Amniotic epithelial cell (primary cell): ENCODE results near the gene BCL7C.
"Not testable (repeated sequence)": the region's sequence is repeated elsewhere in the genome, so short reads cannot be mapped to it uniquely, and the experiment has no call there.

ENCODE experiments used
- DNase-seq: peaks from one replicate; pipeline ENCODE4 v3.0.0-alpha.2; 2010; ENCODE audit warnings: low read depth

BCL7C gene

DNA sequence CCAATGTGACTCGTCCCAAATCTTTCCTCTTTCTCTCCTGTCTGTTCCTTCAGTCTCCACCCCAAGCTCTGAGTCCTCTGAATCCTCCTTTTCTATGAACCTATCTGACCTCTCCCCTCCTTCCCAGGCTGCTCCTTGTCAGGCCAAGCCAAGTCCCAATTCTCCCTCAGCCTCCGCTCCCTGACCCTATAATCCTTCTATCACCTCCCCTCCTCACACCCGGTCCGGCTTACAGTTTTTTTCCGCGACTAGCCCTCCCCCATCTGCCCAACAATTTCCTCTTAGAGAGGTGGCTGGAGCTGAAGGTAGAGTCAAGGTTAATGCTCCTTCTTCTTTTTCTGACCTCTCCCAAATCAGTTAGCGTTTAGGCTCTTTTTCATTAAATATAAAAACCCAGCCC, 33.1 kb downstream of the BCL7C start:
- not testable (repeated sequence) for DNase-seq

DNA sequence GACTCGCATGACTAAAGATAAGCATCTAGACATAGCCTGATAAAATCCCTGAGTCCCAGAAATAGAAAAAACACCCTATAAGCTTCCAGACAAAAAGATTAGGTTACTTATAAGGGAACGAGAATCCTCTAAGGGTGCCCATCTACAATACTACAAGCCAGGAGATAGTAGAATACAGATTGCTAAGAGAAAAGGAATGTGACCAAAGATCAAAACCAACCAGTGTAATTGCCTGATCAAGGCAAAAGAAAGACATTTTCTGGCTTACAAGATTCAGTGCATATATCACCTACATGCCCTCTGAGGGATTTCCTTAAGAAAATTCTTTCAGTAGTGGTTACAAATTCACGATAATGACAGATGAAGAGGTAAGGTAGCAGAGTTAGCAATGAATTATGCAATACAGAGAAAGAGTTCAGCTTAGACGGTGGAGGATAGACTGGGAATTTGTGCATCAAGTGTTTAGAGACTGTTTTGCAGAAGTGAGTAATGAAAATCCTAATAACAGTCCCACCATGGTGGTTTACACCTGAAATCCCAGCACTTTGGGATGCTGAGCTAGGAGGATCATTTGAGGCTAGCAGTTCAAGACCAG, 35.0 kb downstream of the BCL7C start:
- DNase-seq: peak; percentile 23

DNA sequence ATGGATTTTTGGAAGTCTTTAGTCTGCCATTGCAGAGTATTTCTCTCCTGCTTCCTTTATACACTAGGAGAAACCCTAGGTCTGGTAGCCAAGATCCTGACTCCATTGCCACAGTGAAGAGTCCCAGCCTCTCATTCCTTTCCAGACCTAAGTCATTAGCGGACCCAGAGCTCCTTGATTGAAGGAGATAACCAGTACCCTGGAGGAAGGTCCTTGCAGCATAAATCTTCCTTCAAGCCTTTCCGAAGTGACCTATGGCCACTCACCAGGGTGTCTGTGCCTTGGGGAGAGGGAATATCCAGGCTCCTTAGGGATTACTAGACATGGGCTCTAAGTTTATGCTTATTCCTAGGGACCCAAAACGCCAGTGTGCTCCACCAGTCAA, 35.8 kb downstream of the BCL7C start:
- no peak for DNase-seq

DNA sequence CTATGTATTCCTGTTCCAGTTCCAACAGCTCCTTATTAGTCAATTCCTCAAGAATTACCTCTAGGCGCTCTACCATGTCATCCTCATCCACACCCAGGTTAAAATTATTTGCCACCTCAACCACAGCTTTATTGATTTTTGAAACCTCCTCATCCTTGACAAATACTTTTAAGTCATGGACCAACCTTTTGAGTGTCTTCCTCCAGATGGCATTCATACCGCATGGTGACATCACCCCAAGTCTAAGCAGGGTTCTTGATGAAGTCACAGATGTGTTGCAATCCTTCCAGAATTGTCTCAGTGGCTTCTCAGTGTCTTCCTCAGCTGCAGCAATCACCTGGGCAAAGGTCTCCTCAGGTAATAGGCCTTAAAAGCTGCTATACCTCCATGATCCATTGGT, 40.1 kb downstream of the BCL7C start:
- no peak for DNase-seq

DNA sequence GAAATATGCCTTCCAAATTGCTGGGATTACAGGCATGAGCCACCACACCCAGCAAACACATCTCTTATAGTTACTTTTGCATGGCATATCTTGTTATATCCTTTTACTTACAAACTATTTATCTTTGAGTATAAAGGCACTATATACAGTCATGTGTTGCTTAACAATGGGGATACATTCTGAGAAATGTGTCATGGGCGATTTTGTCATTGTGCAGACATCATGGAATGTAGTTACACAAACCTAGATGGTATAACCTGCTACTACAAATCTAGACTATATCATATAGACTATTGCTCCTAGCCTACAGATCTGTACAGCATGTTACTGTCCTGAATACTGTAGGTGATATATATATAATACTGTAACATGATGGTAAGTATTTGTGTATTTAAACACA, 43.6 kb downstream of the BCL7C start:
- no peak for DNase-seq

DNA sequence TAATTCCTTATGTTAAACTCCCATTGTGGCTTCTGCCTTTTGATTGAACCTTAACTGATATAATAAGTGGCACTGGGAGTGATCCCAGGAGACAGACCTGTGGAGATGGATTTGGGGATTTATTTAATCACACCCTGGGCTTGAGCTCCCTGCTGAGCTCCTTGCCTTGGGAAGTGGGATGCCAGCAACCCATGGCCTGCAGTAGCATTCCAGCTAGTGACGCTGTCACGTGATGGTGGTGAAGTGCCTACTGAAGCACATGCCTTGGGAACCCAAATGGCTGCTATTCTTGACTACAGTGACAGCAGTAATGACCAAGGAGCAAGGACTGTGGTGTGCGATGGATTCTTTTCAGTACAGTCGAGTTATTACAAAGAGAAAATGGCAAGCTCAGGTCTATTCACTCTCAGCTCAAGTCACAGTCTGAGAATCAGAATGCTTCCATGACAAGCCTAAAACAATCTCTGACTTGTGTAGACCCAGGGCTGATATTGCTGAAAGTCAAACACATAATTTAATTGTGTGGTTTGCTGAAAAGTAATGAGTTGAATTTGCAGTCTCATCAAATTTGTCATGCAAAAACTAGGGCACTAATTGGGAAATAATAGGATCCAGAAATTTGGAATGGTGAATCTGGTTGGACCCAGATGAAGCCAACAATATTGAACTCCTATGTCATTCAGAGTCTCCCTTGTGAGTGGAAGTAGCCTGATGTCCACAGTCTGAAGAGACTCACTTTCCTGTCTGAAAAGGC, 47.1 kb downstream of the BCL7C start:
- no peak for DNase-seq

DNA sequence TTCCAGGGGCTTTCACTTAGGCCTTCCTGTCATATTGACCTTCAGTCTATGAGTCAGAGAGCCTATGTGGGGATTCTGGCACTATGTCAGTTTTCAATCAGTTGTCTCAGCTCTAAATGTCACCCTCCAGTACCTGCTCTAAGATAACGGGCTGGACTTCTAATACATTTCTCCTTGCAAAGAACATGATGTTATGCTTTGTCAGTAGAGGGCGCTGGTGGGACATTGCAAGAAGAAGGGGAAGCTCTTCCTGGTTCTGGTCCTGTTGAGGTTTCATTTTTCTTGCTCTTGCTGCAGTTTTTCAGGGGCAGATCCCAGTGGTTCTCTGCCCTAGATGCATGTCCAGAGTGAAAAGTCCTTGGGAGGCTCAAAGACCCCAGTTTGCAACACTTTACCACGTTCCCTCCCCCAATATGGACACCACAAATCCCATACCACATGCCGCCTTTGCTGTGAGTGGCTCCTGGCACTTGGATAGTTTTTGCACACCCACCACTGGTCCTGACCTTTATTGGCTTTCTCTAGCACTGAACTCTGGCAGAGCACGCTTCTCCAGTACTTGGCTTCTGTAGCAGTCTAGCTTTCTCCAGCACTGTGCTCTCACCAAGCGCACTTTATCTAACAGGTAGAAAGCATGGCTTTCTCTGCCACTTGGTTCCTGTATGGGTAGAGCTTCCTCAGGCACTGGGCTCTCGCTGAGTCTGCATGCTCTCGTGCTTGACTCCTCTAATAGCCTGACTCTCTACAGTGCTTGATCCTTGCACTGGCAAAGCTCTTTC, 49.0 kb downstream of the BCL7C start:
- peak; percentile 87 for DNase-seq

DNA sequence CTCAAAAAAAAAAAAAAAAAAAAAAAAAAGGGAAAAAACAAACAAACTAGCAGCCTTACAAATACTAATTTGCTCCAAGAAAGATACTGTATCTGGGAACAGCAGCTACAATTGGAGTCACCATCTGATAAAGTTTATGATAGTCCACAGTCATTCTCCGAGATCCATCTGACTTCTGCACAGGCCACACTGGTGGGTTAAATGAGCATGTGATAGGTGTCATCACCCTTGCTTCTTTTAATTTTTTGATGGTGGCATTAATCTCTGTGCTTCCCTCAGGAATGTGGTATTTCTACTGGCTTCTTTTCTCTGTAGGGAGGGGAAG, 49.6 kb downstream of the BCL7C start:
- no peak for DNase-seq

DNA sequence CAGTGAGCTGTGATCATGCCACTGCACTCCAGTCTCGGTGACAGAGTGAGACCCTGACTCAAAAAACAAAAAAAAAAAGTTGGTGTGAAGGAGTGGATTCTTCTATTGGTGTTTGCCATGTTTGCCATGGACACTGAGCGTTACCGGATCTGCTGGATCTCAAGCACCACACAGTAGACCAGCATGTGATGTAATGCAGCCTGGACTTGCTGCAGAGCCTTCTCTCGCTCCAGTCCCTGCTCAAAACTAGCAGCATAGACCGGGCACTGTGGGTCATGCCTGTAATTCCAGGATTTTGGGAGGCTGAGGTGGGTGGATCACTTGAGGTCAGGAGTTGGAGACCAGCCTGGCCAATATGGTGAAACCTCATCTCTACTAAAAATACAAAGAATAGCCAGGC, 50.4 kb downstream of the BCL7C start:
- DNase-seq: no peak

DNA sequence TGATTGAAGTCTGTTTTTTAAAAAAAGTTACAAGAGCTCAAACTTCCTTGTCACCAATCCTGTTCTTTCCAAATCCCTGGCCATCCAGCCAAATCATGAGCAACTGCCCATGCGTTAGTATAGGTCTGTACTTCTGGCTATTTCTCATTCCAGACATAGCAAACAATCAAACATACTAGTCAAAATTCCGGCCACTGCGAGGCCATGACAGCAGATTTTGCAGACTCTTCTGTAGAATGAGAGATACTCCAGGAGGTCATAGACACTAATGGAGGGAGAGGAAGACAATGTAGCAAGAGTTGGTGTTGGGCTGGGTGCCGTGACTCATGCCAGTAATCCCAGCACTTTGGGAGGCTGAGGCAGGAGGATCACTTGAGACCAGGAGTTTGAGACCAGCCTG, 50.9 kb downstream of the BCL7C start:
- DNase-seq: no peak

DNA sequence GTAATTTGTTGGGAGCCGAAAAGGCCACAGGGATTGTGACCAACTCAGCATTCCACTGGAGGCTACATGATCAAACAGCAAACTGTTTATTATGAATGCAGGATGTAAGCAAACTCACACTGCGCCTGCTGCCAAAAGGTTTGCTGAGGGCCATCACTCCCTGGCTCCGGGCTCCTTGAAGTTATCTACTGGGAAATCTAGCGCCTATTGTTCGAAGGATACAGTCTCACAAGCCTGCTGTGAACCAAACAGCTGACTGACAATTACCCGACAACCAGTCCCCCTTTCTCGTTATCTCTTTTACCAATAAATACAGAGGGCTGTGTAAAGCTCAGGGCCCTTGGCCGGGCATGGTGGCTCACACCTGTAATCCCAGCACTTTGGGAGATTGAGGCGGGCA, 52.5 kb downstream of the BCL7C start:
- DNase-seq: no peak

DNA sequence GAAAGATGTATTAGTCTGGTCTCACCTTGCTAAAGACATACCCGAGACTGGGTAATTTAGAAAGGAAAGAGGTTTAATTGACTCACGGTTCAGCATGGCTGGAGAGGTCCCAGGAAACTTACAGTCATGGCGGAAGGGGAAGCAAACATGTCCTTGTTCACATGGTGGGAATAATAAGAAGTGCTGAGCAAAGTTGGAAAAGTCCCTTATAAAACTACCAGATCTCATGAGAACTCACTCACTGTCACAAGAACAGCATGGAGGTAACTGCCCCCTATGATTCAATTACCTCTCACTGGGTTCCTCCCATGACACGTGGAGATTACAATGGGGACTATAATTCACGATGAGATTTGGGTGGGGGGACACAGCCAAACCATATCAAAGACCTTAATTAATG, 53.3 kb downstream of the BCL7C start:
- DNase-seq: no peak

DNA sequence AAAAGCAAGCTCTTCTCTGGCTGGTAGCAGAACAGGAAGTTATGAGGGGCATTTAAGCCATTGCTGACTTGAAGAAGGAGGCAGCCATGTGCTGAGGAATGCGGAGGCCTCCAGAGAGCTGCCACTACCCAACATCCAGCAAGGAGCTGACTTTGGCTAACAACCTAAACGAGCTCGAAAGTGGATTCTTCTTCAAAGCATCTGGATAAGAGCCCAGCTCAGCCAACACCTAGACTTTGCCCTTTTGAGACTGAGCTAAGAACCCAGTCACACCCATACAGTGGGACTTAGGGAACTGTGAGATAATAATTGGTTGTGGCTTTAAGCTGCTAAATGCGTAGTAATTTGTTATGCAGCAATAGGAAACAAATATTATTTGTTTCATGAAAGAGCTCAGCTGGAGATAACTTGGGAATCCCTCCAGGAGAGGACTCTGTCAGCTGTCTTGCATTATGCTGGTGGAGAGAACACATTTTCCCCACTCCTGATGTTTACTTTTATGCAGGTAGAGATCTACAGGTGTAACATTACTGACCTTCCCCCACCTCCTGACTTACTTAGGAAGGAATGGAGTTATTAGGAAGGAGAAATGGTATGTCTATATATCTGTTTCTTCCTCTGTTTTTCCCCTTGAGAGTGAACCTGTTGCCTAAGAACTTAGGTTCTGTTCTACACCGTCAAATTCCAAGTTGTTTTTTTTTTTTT, 54.2 kb downstream of the BCL7C start:
- no peak for DNase-seq

DNA sequence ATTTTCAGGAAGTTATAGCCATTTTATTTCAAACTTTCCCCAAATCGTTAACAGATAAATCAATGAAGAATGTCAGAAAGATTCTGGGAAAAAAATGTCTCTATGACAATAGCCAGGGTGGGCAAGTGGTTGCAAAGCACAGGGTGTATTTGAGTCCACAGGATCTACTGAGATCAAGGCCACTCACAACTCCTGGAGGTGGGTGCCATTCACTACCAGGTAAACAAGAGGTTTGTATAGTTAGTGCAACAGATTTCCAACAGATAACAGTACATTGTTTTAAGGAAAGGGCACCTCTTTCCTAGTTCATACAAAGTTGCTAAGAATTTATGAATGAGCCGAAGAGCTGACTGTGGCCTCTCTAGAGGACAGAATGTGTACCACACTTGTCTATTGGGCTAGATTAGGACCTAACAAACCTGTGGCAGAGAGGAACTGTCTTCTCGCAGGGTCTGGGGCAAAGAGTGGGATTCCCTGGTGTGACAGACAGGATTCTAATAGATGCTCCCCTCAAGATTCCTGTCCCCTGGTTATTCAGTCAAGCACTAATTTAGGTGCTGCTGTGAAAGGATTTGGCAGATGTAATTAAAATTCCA, 54.9 kb downstream of the BCL7C start:
- DNase-seq: no peak

DNA sequence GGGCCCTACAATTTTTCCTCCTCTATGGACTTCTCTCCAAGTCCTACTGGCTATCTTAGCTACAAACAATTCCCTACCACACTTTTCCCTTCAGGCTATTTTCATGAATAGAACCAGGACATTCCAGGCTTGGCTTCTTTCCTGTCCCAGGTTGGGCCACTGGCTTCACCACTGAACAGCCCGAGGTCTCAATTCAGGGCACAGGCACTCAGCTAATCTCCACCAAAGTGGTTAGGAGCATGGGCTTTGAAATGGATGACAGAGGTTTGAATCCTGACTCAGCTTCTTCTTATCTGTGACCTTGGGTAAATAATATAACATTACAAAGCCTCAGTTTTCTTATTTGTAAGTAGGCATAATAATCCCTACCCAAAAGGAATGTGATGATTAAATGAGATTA, 56.0 kb downstream of the BCL7C start:
- peak; percentile 48 for DNase-seq
